Gastroesophageal sphincter (tissue), 3 donors: ENCODE results near the gene NR3C2.

Source experiments
- CTCF ChIP-seq, 4 experiments: fragments of 200-600 bp in 2 of 4; fragments of 450-650 bp in 2 of 4; sonication (generic) in 1 of 4; IDR thresholded peaks; one replicate each; pipeline ENCODE4 v1.5.1; 2017 to 2019; ENCODE audit warnings: antibody characterized with exemption in 4 of 4, mild to moderate bottlenecking in 2 of 4, moderate library complexity in 2 of 4
- POLR2AphosphoS5 ChIP-seq: sonication (generic); formaldehyde crosslinking; IDR thresholded peaks from one replicate; pipeline ENCODE4 v1.6.1; 2017; ENCODE audit warnings: antibody characterized with exemption

- no peak for TF ChIP-seq POLR2AphosphoS5
- no peak for TF ChIP-seq CTCF (IDR thresholded peaks at IDR 0.05)
These were observed 296.7 kb downstream of the NR3C2 start for GRCh38 chr4:148145475-148145874.
